GM12878 (cell line): ENCODE data around the gene GRIN2C. TPM values are rescaled to one million over a fixed set of nuclear protein-coding genes. Genes with fewer than 3 reads are reported as not detected.

Experiments
- ATAC-seq: fragments of 200-7000 bp; cut with Tn5 transposase; 3 replicates; pipeline ENCODE4 v1.9.1; 2020; ENCODE audit warnings: mild to moderate bottlenecking, moderate library complexity
- BruUV-seq: library from RNA; stranded (reverse); fragments of 400-500 nt; replicated peaks from 2 replicates; lab custom pipeline; 2021; lab: Mats Ljungman, UMichigan
- CTCF ChIA-PET: fragments of 300-600 bp; sonication (Branson Sonifier 250); formaldehyde crosslinking; extraction: SDS; loops from one replicate; lab custom pipeline; 2021; ENCODE audit warnings: inconsistent platforms; lab: Yijun Ruan, JAX
- POLR2A ChIA-PET: fragments of 350-600 bp; formaldehyde crosslinking; extraction: SDS; loops from one replicate; lab custom pipeline; 2021; ENCODE audit warnings: inconsistent platforms; lab: Charles Lee
- RAD21 ChIA-PET: fragments of 300-600 bp; sonication (Branson Sonifier 250); formaldehyde crosslinking; loops from one replicate; lab custom pipeline; 2023; ENCODE audit warnings: antibody characterized with exemption; ENCODE audit not compliant: unreplicated experiment; lab: Charles Lee
- SMC1A ChIA-PET: fragments of 300-600 bp; sonication (Branson Sonifier 250); formaldehyde crosslinking; loops from one replicate; lab custom pipeline; 2023; ENCODE audit not compliant: unreplicated experiment, uncharacterized antibody; lab: Charles Lee
- DNase-seq: peaks from one replicate; pipeline ENCODE4 v3.0.0-alpha.2; 2011; ENCODE audit warnings: low read depth, low spot score
- FAIRE-seq: peaks from 3 replicates; lab custom pipeline; 2011; peaks lifted over from hg19 to GRCh38; lab: Jason Lieb, UNC
- H2AFZ ChIP-seq: 2 replicates; pipeline ENCODE4 v1.6.0; 2011; ENCODE audit warnings: low read depth, low read length, control low read depth; ENCODE audit not compliant: control insufficient read depth
- H3K27ac ChIP-seq: 2 replicates; pipeline ENCODE4 v1.5.1; 2011; ENCODE audit warnings: control low read depth; ENCODE audit not compliant: control insufficient read depth, insufficient read depth
- H3K27me3 ChIP-seq, 2 experiments: replicated peaks in 1 of 2; 2 replicates each; pipeline versions ENCODE4 v1.6.0 to v1.6.1; 2011; ENCODE audit warnings: low read length in 1 of 2; ENCODE audit not compliant: control insufficient read depth in 2 of 2, insufficient read depth in 2 of 2
- H3K36me3 ChIP-seq, 2 experiments: 2 replicates each; pipeline ENCODE4 v1.5.1; 2011; ENCODE audit warnings: low read length in 1 of 2; ENCODE audit not compliant: control insufficient read depth in 2 of 2, insufficient read depth in 2 of 2
- H3K4me1 ChIP-seq: 2 replicates; pipeline ENCODE4 v1.6.1; 2011; ENCODE audit warnings: mild to moderate bottlenecking, low read length, moderate library complexity, mixed read lengths; ENCODE audit not compliant: control insufficient read depth, insufficient read depth
- H3K4me2 ChIP-seq: 2 replicates; pipeline ENCODE4 v1.6.0; 2011; ENCODE audit warnings: control low read depth; ENCODE audit not compliant: control insufficient read depth, insufficient read depth
- H3K4me3 ChIP-seq: fragments of 200-600 bp; sonication (generic); 2 replicates; pipeline ENCODE4 v1.5.1; 2016
- H3K79me2 ChIP-seq: 2 replicates; pipeline ENCODE4 v1.6.0; 2011; ENCODE audit warnings: low read length; ENCODE audit not compliant: control insufficient read depth, insufficient read depth
- H3K9ac ChIP-seq: 2 replicates; pipeline ENCODE4 v1.8.0; 2011; ENCODE audit warnings: low read length, control low read depth, mixed read lengths; ENCODE audit not compliant: control insufficient read depth, insufficient read depth
- H3K9me3 ChIP-seq: replicated peaks from 3 replicates; pipeline ENCODE4 v1.5.1; 2011; ENCODE audit warnings: mild to moderate bottlenecking, low read length; ENCODE audit not compliant: control insufficient read depth, insufficient read depth
- H4K20me1 ChIP-seq: 2 replicates; pipeline ENCODE4 v1.6.0; 2011; ENCODE audit not compliant: control insufficient read depth, insufficient read depth
- ESRRA ChIP-seq: IDR thresholded peaks from 2 replicates; pipeline ENCODE4 v1.6.1; 2012; ENCODE audit warnings: mild to moderate bottlenecking, low read length, improper control_type of control experiment
- FOXK2 ChIP-seq: fragments of 450-650 bp; IDR thresholded peaks from 2 replicates; pipeline ENCODE4 v1.6.1; 2017; ENCODE audit warnings: mild to moderate bottlenecking, moderate library complexity
- MEF2B ChIP-seq: fragments of 450-650 bp; IDR thresholded peaks from 2 replicates; pipeline ENCODE4 v1.6.1; 2018; ENCODE audit warnings: mild to moderate bottlenecking, moderate library complexity; ENCODE audit not compliant: partially characterized antibody, poor library complexity, severe bottlenecking
- NR2C1 ChIP-seq: fragments of 450-650 bp; IDR thresholded peaks from 2 replicates; pipeline ENCODE4 v1.6.1; 2017; ENCODE audit warnings: antibody characterized with exemption, mild to moderate bottlenecking, moderate library complexity
- POLR2AphosphoS5 ChIP-seq: IDR thresholded peaks from 2 replicates; pipeline ENCODE4 v1.6.1; 2011; ENCODE audit warnings: mild to moderate bottlenecking, low read length, inconsistent platforms
- RBBP5 ChIP-seq: fragments of 200-600 bp; sonication (generic); conservative IDR thresholded peaks from 2 replicates; pipeline ENCODE4 v1.6.1; 2016
- SMAD1 ChIP-seq: fragments of 450-650 bp; IDR thresholded peaks from 2 replicates; pipeline ENCODE4 v1.6.1; 2018; ENCODE audit warnings: mild to moderate bottlenecking, low read depth; ENCODE audit not compliant: partially characterized antibody
- SPI1 ChIP-seq: IDR thresholded peaks from 2 replicates; pipeline ENCODE4 v1.6.1; 2011; ENCODE audit warnings: low read depth, mild to moderate bottlenecking, low read length, moderate library complexity, borderline replicate concordance; ENCODE audit not compliant: insufficient read depth
- YBX1 ChIP-seq: fragments of 450-650 bp; IDR thresholded peaks from 2 replicates; pipeline ENCODE4 v1.6.1; 2016; ENCODE audit warnings: antibody characterized with exemption
- ZNF207 ChIP-seq: fragments of 450-650 bp; IDR thresholded peaks from 2 replicates; pipeline ENCODE4 v1.6.1; 2014; ENCODE audit warnings: antibody characterized with exemption, mild to moderate bottlenecking, borderline replicate concordance
- WGBS: methylation state at CpG from one replicate; pipeline ENCODE4 v1.1.6; 2016; ENCODE audit warnings: low lambda C conversion rate; ENCODE audit not compliant: insufficient replicate concordance, insufficient coverage; ENCODE audit errors: missing lambda C conversion rate; 5-methylcytosine and 5-hydroxymethylcytosine counted together
- in situ Hi-C: fragments of 300-500 bp; cut with MboI; formaldehyde crosslinking; loops from 9 replicates; pipeline ENCODE4 v1.14.3; 2018; ENCODE audit warnings: mixed read lengths
- intact Hi-C: fragments of 100-400 bp; cut with micrococcal nuclease; formaldehyde crosslinking; loops from one replicate; pipeline ENCODE4 v1.14.2; 2022; ENCODE audit not compliant: unreplicated experiment
- polyA plus RNA-seq, 11 experiments: library from polyadenylated mRNA; depleted of rRNA in 4 of 11; unstranded in 6 of 11; stranded (reverse) in 5 of 11; fragments of >200 nt; fragmentation: Nextera tagmentation in 4 of 11; fragmentation: Illumina TruSeq in 1 of 11; extraction: Ambion mirVana in 4 of 11; extraction: Trizol in 1 of 11; gene quantifications; 1 replicate in 1 of 11; 2 replicates in 10 of 11; pipeline versions ENCODE4 v1.2.1 to v1.2.3, GENCODE V29; 2011 to 2016; ENCODE audit warnings: inconsistent platforms in 2 of 11, missing spikeins in 2 of 11, low read depth in 1 of 11
- total RNA-seq, 4 experiments: library from RNA; depleted of rRNA in 3 of 4; stranded (reverse); fragments of >200 nt in 3 of 4; fragmentation: Illumina TruSeq in 1 of 4; extraction: Trizol in 1 of 4; gene quantifications; 2 replicates each; pipeline versions ENCODE4 v1.2.1 to v1.2.3, GENCODE V29; 2013 to 2021

GRIN2C gene
- total and polyA plus RNA-seq, 10 of the 15 experiments (the other 5 are each of a cell fraction or from before 2014, with no cell fraction given): 0.01 to 0.20 (median 0.11) TPM; not detected in 2

DNA sequence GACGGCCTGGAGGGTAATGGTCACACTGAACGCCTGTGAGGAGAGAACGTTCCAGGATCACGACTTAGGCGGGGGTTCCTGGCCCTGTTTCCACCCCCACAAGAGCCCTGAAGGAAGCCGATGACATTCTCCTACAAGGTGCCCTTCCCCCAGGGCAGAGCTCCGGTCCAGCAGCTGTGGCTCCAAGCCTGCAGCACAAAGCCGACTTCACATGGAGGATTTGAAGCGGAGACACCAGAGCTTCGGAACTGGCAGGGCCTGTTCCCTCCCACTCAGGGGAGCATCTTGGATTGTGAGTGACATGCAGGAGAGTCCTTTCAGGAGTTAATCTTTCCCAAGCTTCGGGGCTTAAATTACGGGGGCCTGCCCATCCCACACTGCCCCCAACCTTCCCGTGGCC is 28.8 kb upstream of the GRIN2C start:
- TF ChIP-seq NR2C1 (no peak), RBBP5 (no peak), SPI1 (no peak), MEF2B (no peak), ZNF207 (no peak), POLR2AphosphoS5 (no peak), SMAD1 (no peak), FOXK2 (no peak), ESRRA (no peak), YBX1 (no peak)
- no peaks in the 10 kb centered on the region for H3K79me2 ChIP-seq
- no peaks in the 10 kb centered on the region for H3K36me3 ChIP-seq
- in situ Hi-C loops: no loop called here
- ChIA-PET SMC1A (interaction anchor here (1.0 kb wide), 1 partner anchor 16 kb away, joined by 3 read pairs; the partner anchor contains the start of gene FDXR), CTCF (interaction anchor here (1.9 kb wide), 1 partner anchor 25 kb away, joined by 7 read pairs; no protein-coding TSS in a partner anchor), RAD21 (no interaction called here), POLR2A (no interaction called here)
- H3K27ac ChIP-seq: no peak overlapping the region
- H3K9me3 ChIP-seq: no peaks in the 10 kb centered on the region
- DNase-seq (no peak), ATAC-seq (no peak), FAIRE-seq (no peak)
- intact Hi-C loops: no loop called here
- no peaks in the 10 kb centered on the region for H3K4me1 ChIP-seq
- H4K20me1 ChIP-seq: no peaks in the 10 kb centered on the region
- H3K4me2 ChIP-seq: no peak overlapping the region
- no TSS peak for BruUV-seq
- peaks cover 0 to 2% of the 10 kb centered on the region in 2 experiments; a peak in 2 of 4 replicates for H3K27me3 ChIP-seq
- WGBS: 23% methylated on average over 13 of the region's 13 CpGs
- H2AFZ ChIP-seq: no peak overlapping the region
- no peak overlapping the region for H3K4me3 ChIP-seq
- H3K9ac ChIP-seq: no peak overlapping the region
